HG03469 (cell line): Measurements from ENCODE around the gene GRN.

ENCODE experiments used
- ATAC-seq: cut with Tn5 transposase; IDR thresholded peaks from one replicate; pipeline ENCODE4 v1.9.1; 2021; ENCODE audit warnings: mild to moderate bottlenecking, moderate library complexity, moderate number of reproducible peaks; ENCODE audit not compliant: unreplicated experiment

The GRN gene

DNA sequence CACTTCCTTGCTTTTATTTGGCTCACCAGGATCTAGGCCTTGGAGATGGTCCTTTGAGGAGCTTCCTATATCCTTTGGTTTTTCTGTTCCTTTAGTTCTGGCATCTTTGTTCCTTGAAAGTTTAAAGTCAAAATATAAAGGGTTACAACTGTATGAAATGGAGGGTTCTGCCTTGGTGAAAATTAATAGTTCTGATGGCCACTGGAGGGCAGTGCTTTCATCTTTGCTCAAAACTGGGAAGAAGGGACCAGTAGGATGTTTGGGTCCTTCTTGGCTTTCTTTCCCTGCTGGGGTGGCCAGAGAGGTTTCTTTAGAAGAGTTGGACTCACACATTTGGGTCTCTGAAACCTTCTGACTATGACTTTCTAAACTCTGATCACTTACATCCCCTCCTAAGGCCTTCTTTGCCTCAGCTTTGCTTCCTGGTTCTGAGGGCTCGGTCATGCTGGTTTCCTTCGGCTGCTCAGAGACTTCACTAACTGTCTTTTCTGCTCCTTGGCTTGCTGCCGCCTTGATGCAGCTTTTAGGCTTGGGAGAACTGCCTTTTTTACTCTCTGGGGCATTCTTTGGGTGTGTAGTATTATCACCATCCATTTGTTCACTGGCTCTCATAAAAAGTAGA is 55.2 kb downstream of the GRN start:
- no peak for ATAC-seq
